CD4-positive, CD25-positive, alpha-beta regulatory T cell (primary cell): ENCODE data around the gene UGT2B10. TPM values are rescaled to one million over a fixed set of nuclear protein-coding genes. Genes with fewer than 3 reads are reported as not detected.
"Not testable (repeated sequence)": the region's sequence is repeated elsewhere in the genome, so short reads cannot be mapped to it uniquely, and the experiment has no call there.

Source experiments
- ATAC-seq, 2 donors: fragments of 150-1000 bp; cut with Tn5 transposase; one replicate each; pipeline ENCODE4 v1.10.0; 2021; ENCODE audit warnings: low read depth in 2 of 2, moderate number of reproducible peaks in 2 of 2, moderate library complexity in 1 of 2
- DNase-seq, 3 donors: peaks; one replicate each; pipeline versions ENCODE4 v3.0.0 to v3.0.0-alpha.2; 2012 to 2022; ENCODE audit warnings: mixed read lengths in 1 of 3
- H3K27ac ChIP-seq: one replicate; pipeline ENCODE4 v1.7.0; 2013; ENCODE audit warnings: mild to moderate bottlenecking, low read length; ENCODE audit not compliant: insufficient read depth, poor library complexity, severe bottlenecking
- H3K27me3 ChIP-seq: one replicate; pipeline ENCODE4 v1.7.0; 2013; ENCODE audit warnings: low read length; ENCODE audit not compliant: control insufficient read depth, insufficient read depth
- H3K36me3 ChIP-seq: one replicate; pipeline ENCODE4 v1.7.0; 2013; ENCODE audit warnings: mild to moderate bottlenecking, low read length, moderate library complexity; ENCODE audit not compliant: control insufficient read depth, insufficient read depth
- H3K4me1 ChIP-seq: 2 replicates; pipeline ENCODE4 v1.7.0; 2013; ENCODE audit warnings: mild to moderate bottlenecking, low read length; ENCODE audit not compliant: insufficient read depth, control insufficient read depth, poor library complexity, severe bottlenecking
- H3K4me3 ChIP-seq: one replicate; pipeline ENCODE4 v1.7.0; 2013; ENCODE audit warnings: low read depth, mild to moderate bottlenecking, low read length, moderate library complexity
- H3K9me3 ChIP-seq, 2 experiments: 1 replicate in 1 of 2; 2 replicates in 1 of 2; pipeline ENCODE4 v1.7.0; 2013; ENCODE audit warnings: low read length in 2 of 2, mild to moderate bottlenecking in 1 of 2, moderate library complexity in 1 of 2; ENCODE audit not compliant: control insufficient read depth in 2 of 2
- H3K27ac Mint-ChIP-seq, 3 donors: one replicate each; pipeline ENCODE4 v1.8.0; 2020 to 2022; ENCODE audit warnings: mild to moderate bottlenecking in 3 of 3, mixed read lengths in 3 of 3, moderate library complexity in 2 of 3
- H3K27me3 Mint-ChIP-seq: one replicate; pipeline ENCODE4 v1.8.0; 2022; ENCODE audit warnings: mild to moderate bottlenecking, mixed read lengths
- H3K36me3 Mint-ChIP-seq: one replicate; pipeline ENCODE4 v1.8.0; 2020; ENCODE audit warnings: mixed read lengths
- H3K4me1 Mint-ChIP-seq, 4 donors: one replicate each; pipeline ENCODE4 v1.8.0; 2020 to 2022; ENCODE audit warnings: mixed read lengths in 4 of 4, mild to moderate bottlenecking in 1 of 4
- H3K4me3 Mint-ChIP-seq, 4 donors: one replicate each; pipeline ENCODE4 v1.8.0; 2020 to 2022; ENCODE audit warnings: mild to moderate bottlenecking in 4 of 4, mixed read lengths in 4 of 4, moderate library complexity in 3 of 4
- H3K9me3 Mint-ChIP-seq, 7 donors: one replicate each; pipeline ENCODE4 v1.8.0; 2020 to 2022; ENCODE audit warnings: mixed read lengths in 7 of 7, mild to moderate bottlenecking in 3 of 7, moderate library complexity in 2 of 7
- polyA plus RNA-seq, 4 donors: library from polyadenylated mRNA; unstranded; fragments of 300-500 nt; fragmentation: Illumina TruSeq; gene quantifications; one replicate each; pipeline ENCODE4 v1.2.3, GENCODE V29; 2021
- total RNA-seq: library from RNA; stranded (reverse); gene quantifications from one replicate; pipeline ENCODE4 v1.2.3, GENCODE V29; 2022

Gene UGT2B10
- not detected for total RNA-seq
- polyA plus RNA-seq, result not detected

DNA sequence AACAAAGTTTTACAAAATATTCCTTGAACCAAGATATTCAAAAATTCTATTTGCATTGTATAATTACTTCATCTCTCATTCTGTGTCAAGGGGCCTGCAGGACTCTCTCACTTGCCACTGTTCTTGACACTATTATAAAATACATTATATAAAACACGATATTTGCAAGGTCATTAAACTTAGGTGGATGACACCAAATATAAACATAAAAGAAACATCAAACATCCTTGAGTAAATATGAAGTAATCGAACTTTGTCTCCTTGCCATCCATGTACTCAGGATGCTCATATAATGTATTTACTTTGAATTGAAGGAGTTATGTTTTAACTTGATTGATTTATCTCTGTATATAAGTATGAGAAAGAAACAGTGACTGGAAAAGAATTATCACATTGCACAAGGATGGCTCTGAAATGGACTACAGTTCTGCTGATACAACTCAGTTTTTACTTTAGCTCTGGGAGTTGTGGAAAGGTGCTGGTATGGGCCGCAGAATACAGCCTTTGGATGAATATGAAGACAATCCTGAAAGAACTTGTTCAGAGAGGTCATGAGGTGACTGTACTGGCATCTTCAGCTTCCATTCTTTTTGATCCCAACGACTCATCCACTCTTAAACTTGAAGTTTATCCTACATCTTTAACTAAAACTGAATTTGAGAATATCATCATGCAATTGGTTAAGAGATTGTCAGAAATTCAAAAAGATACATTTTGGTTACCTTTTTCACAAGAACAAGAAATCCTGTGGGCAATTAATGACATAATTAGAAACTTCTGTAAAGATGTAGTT is at the start of gene UGT2B10:
TSS of gene UGT2B10 (plus strand) at position 378 of the 793 bp plus-strand sequence. CDS start at position 404, 26 bp downstream.
- H3K4me1 Mint-ChIP-seq, H3K27ac ChIP-seq, H3K36me3 ChIP-seq, H3K4me1 ChIP-seq, H3K9me3 Mint-ChIP-seq, H3K27ac Mint-ChIP-seq, H3K9me3 ChIP-seq, H3K27me3 ChIP-seq, H3K4me3 Mint-ChIP-seq, H3K4me3 ChIP-seq, H3K36me3 Mint-ChIP-seq, H3K27me3 Mint-ChIP-seq, ATAC-seq, DNase-seq: not testable (repeated sequence)

GRCh38 chr4:68771836-68772235 is 44.0 kb upstream of the UGT2B10 start:
- not testable (repeated sequence) for H3K36me3 Mint-ChIP-seq, H3K4me3 ChIP-seq, H3K36me3 ChIP-seq, H3K4me1 Mint-ChIP-seq, H3K4me1 ChIP-seq, DNase-seq, ATAC-seq, H3K4me3 Mint-ChIP-seq, H3K27ac Mint-ChIP-seq, H3K27me3 ChIP-seq, H3K27ac ChIP-seq, H3K9me3 ChIP-seq, H3K9me3 Mint-ChIP-seq, H3K27me3 Mint-ChIP-seq

GRCh38 chr4:68773699-68774098 is 42.1 kb upstream of the UGT2B10 start:
- Mint-ChIP-seq H3K36me3 (no peaks in the 10 kb centered on the region), H3K27me3 (no peaks in the 10 kb centered on the region), H3K4me3 (no peak overlapping the region), H3K9me3 (peaks cover 0 to 5% (median 0%) of the 10 kb centered on the region in 7 donors), H3K4me1 (no peaks in the 10 kb centered on the region), H3K27ac (no peak overlapping the region)
- Histone ChIP-seq H3K27me3 (no peaks in the 10 kb centered on the region), H3K4me3 (no peak overlapping the region), H3K36me3 (no peaks in the 10 kb centered on the region), H3K4me1 (no peaks in the 10 kb centered on the region), H3K27ac (no peak overlapping the region), H3K9me3 (no peaks in the 10 kb centered on the region)
- no peak for ATAC-seq
- no peak for DNase-seq

DNA sequence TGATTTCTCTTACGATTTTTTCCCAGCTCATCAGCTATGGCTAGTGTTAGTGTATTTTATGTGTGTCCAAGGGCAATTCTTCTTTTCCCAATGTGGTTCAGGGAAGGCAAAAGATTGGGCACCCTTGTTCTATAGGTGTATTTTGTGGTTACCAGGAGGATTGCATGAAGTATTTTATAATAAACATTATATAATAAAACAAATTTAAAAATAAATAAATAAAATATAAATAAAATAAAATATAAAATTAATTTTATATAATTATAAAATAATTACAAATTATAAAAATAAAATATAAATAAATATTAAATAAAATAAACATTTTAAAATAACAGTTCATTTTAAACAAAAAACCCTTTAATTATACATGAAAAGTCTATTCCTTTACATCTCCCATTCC is 35.6 kb upstream of the UGT2B10 start:
- Histone ChIP-seq H3K4me1 (no peaks in the 10 kb centered on the region), H3K4me3 (no peak overlapping the region), H3K36me3 (no peaks in the 10 kb centered on the region), H3K27ac (no peak overlapping the region), H3K27me3 (no peaks in the 10 kb centered on the region), H3K9me3 (peaks cover 0 to 8% of the 10 kb centered on the region in 2 experiments)
- Mint-ChIP-seq H3K27ac (no peak overlapping the region), H3K4me1 (no peaks in the 10 kb centered on the region), H3K36me3 (no peaks in the 10 kb centered on the region), H3K4me3 (no peak overlapping the region), H3K27me3 (no peaks in the 10 kb centered on the region), H3K9me3 (peaks cover 0 to 28% (median 5%) of the 10 kb centered on the region in 7 donors)
- no peak for ATAC-seq
- DNase-seq, result no peak

DNA sequence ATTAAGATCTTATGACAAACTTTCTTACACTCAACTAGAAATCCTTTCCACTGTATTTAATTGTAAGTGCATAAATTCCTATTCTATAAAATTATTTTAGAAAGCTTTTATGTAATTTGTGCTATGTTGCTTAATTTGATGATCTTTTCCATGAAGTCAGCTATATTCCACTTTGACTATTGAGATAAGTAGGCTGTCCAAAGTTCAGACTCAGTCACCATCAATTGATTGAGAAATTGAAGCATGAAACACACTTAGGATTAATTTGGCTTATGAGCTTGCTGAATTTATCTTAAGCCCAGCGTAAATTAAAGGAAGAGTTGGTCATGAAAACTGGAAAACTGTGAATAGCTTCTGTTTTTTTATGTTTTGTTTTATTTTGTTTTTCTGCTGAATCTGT is 18.7 kb upstream of the UGT2B10 start:
- H3K36me3 ChIP-seq, result no peaks in the 10 kb centered on the region
- Mint-ChIP-seq H3K27me3 (no peaks in the 10 kb centered on the region), H3K4me3 (no peak overlapping the region), H3K36me3 (no peaks in the 10 kb centered on the region), H3K9me3 (peaks cover 0 to 5% (median 0%) of the 10 kb centered on the region in 7 donors), H3K27ac (no peak overlapping the region), H3K4me1 (no peaks in the 10 kb centered on the region)
- H3K4me3 ChIP-seq, result no peak overlapping the region
- H3K4me1 ChIP-seq, result no peaks in the 10 kb centered on the region
- ATAC-seq (no peak), DNase-seq (no peak)
- no peaks in the 10 kb centered on the region for H3K27me3 ChIP-seq
- no peak overlapping the region for H3K27ac ChIP-seq
- H3K9me3 ChIP-seq, result no peaks in the 10 kb centered on the region

DNA sequence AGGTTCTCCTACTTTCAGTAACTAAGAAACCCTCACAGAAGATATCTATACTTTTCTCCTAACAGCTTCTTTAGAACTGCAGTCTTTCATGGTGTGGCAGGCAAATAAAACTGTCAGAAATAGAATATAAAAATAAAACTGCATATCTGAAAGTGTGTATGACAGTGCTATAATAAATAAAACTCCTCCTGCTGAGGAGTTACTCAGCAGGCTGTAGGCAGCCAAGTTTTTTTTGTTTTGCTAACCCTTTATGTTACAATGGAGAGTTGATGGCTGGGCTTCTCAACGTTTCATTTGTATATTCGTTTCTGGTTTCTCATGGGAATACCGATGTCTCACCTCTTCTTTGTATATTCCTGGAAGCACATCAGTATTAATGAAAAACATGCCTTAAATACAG is 18.2 kb upstream of the UGT2B10 start:
- Histone ChIP-seq H3K4me1 (no peaks in the 10 kb centered on the region), H3K36me3 (no peaks in the 10 kb centered on the region), H3K9me3 (no peaks in the 10 kb centered on the region), H3K4me3 (no peak overlapping the region), H3K27me3 (no peaks in the 10 kb centered on the region), H3K27ac (no peak overlapping the region)
- Mint-ChIP-seq H3K4me3 (no peak overlapping the region), H3K9me3 (peaks cover 0 to 5% (median 0%) of the 10 kb centered on the region in 7 donors), H3K36me3 (no peaks in the 10 kb centered on the region), H3K27me3 (no peaks in the 10 kb centered on the region), H3K4me1 (no peaks in the 10 kb centered on the region), H3K27ac (no peak overlapping the region)
- DNase-seq (no peak), ATAC-seq (no peak)

- no peak overlapping the region for H3K4me3 Mint-ChIP-seq
- Histone ChIP-seq H3K4me3 (no peak overlapping the region), H3K4me1 (no peaks in the 10 kb centered on the region), H3K27ac (no peak overlapping the region), H3K27me3 (no peaks in the 10 kb centered on the region), H3K36me3 (no peaks in the 10 kb centered on the region), H3K9me3 (no peaks in the 10 kb centered on the region)
- H3K27ac Mint-ChIP-seq, result no peak overlapping the region
- H3K4me1 Mint-ChIP-seq, result no peaks in the 10 kb centered on the region
- DNase-seq (no peak), ATAC-seq (no peak)
- H3K9me3 Mint-ChIP-seq, result peaks cover 0 to 8% (median 0%) of the 10 kb centered on the region in 7 donors
- H3K27me3 Mint-ChIP-seq, result peaks cover 5% of the 10 kb centered on the region
- no peaks in the 10 kb centered on the region for H3K36me3 Mint-ChIP-seq
These were observed 12.8 kb upstream of the UGT2B10 start for GRCh38 chr4:68803013-68803412.

- Histone ChIP-seq H3K36me3 (no peaks in the 10 kb centered on the region), H3K27me3 (no peaks in the 10 kb centered on the region), H3K4me1 (no peaks in the 10 kb centered on the region), H3K27ac (no peak overlapping the region), H3K4me3 (no peak overlapping the region), H3K9me3 (no peaks in the 10 kb centered on the region)
- no peaks in the 10 kb centered on the region for H3K36me3 Mint-ChIP-seq
- no peak overlapping the region for H3K27ac Mint-ChIP-seq
- peaks cover 0 to 6% (median 3%) of the 10 kb centered on the region in 7 donors for H3K9me3 Mint-ChIP-seq
- H3K27me3 Mint-ChIP-seq, result peaks cover 5% of the 10 kb centered on the region
- no peak for DNase-seq
- no peak overlapping the region for H3K4me3 Mint-ChIP-seq
- H3K4me1 Mint-ChIP-seq, result no peaks in the 10 kb centered on the region
- no peak for ATAC-seq
These were observed 7.7 kb upstream of the UGT2B10 start for GRCh38 chr4:68808060-68808459.
